ENCODE data around the gene MRPS35.

DNA sequence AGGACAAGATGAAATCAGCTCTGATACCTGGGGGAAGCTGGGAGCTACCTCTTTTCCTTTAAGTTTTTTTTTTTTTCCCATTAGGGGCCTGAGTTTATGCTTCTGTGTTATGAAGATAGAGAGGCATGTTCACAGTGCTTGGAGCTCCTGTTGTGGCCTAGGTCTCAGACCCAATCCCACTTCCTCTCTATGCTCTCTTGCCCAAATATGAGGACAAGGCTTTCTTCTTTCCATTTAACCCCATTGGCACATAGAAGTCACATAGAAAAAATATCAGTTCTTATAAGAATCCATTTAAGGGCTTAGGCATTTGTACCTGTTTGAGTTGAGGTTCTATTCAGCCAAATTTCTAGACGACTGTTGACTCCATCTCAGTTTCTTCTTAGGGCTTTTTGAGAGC is 12.6 kb downstream of the MRPS35 start:
- TF ChIP-seq CTCF (tag by site-specific recombination; IDR thresholded peaks at IDR 0.05) (no peak), KLF9 (tag by site-specific recombination; IDR thresholded peaks at IDR 0.05; ENCODE audit: low read depth) (no peak), ZNF830 (tag by site-specific recombination; IDR thresholded peaks at IDR 0.05; ENCODE audit: low read depth) (no peak), ZNF121 (tag by site-specific recombination; IDR thresholded peaks at IDR 0.05) (no peak)
- TF ChIP-seq, protein P1, sequence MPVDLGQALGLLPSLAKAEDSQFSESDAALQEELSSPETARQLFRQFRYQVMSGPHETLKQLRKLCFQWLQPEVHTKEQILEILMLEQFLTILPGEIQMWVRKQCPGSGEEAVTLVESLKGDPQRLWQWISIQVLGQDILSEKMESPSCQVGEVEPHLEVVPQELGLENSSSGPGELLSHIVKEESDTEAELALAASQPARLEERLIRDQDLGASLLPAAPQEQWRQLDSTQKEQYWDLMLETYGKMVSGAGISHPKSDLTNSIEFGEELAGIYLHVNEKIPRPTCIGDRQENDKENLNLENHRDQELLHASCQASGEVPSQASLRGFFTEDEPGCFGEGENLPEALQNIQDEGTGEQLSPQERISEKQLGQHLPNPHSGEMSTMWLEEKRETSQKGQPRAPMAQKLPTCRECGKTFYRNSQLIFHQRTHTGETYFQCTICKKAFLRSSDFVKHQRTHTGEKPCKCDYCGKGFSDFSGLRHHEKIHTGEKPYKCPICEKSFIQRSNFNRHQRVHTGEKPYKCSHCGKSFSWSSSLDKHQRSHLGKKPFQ (tag by site-specific recombination; IDR thresholded peaks at IDR 0.05): no peak

Data from HEK293 (cell line).